SK-N-SH treated with all-trans-retinoic acid at 6 μM for 48 hours (cell line): Measurements from ENCODE around the gene FAM124B.

Source experiments
- ATAC-seq: fragments of 200-7000 bp; cut with Tn5 transposase; 3 replicates; pipeline ENCODE4 v1.9.1; 2020; ENCODE audit warnings: mild to moderate bottlenecking, moderate library complexity
- ARNTL ChIP-seq: fragments of 450-650 bp; formaldehyde crosslinking; IDR thresholded peaks from 2 replicates; pipeline ENCODE4 v1.5.0; 2020; ENCODE audit warnings: low read depth, mild to moderate bottlenecking, moderate library complexity, borderline replicate concordance
- BACH2 ChIP-seq: fragments of 250-450 bp; sonication (Bioruptor Pico); IDR thresholded peaks from 2 replicates; pipeline ENCODE4 v1.9.0; 2021; ENCODE audit warnings: mild to moderate bottlenecking, borderline replicate concordance
- CREB5 ChIP-seq: fragments of 250-450 bp; sonication (Bioruptor Pico); IDR thresholded peaks from 2 replicates; pipeline ENCODE4 v1.5.1; 2020; ENCODE audit warnings: low read depth, mild to moderate bottlenecking, moderate library complexity
- CSRNP3 ChIP-seq: fragments of 250-450 bp; sonication (Bioruptor Pico); IDR thresholded peaks from 2 replicates; pipeline ENCODE4 v1.5.1; 2021; ENCODE audit warnings: mild to moderate bottlenecking, moderate library complexity
- ESRRG ChIP-seq: fragments of 250-450 bp; sonication (Bioruptor Pico); IDR thresholded peaks from 2 replicates; pipeline ENCODE4 v1.6.1; 2021; ENCODE audit warnings: mild to moderate bottlenecking
- GLIS3 ChIP-seq: fragments of 250-450 bp; sonication (Bioruptor Pico); IDR thresholded peaks from 2 replicates; pipeline ENCODE4 v1.5.0; 2020; ENCODE audit warnings: mild to moderate bottlenecking, moderate library complexity
- ISL1 ChIP-seq: fragments of 250-450 bp; sonication (Bioruptor Pico); IDR thresholded peaks from 2 replicates; pipeline ENCODE4 v2.1.2; 2022; ENCODE audit warnings: mild to moderate bottlenecking, moderate library complexity
- OSR1 ChIP-seq: fragments of 250-450 bp; sonication (Bioruptor Pico); IDR thresholded peaks from 2 replicates; pipeline ENCODE4 v1.8.0; 2022; ENCODE audit warnings: moderate library complexity, mild to moderate bottlenecking, inconsistent platforms
- PATZ1 ChIP-seq: fragments of 250-450 bp; sonication (Bioruptor Pico); IDR thresholded peaks from 2 replicates; pipeline ENCODE4 v1.8.0; 2020; ENCODE audit warnings: mild to moderate bottlenecking, moderate library complexity, borderline replicate concordance
- POU6F1 ChIP-seq: fragments of 250-450 bp; sonication (Bioruptor Pico); IDR thresholded peaks from 2 replicates; pipeline ENCODE4 v1.8.0; 2021; ENCODE audit warnings: low read depth, mild to moderate bottlenecking, moderate library complexity, borderline replicate concordance
- PPARA ChIP-seq: fragments of 250-450 bp; sonication (Bioruptor Pico); IDR thresholded peaks from 2 replicates; pipeline ENCODE4 v1.5.0; 2020; ENCODE audit warnings: mild to moderate bottlenecking, borderline replicate concordance
- RARB ChIP-seq: fragments of 250-450 bp; sonication (Bioruptor Pico); IDR thresholded peaks from 2 replicates; pipeline ENCODE4 v1.8.0; 2021; ENCODE audit warnings: mild to moderate bottlenecking, moderate library complexity
- SNAI2 ChIP-seq: fragments of 250-450 bp; sonication (Bioruptor Pico); IDR thresholded peaks from 2 replicates; pipeline ENCODE4 v1.5.0; 2020; ENCODE audit warnings: mild to moderate bottlenecking, moderate library complexity
- TCF4 ChIP-seq: fragments of 250-450 bp; sonication (Bioruptor Pico); IDR thresholded peaks from 2 replicates; pipeline ENCODE4 v1.8.0; 2021; ENCODE audit warnings: mild to moderate bottlenecking, moderate library complexity, borderline replicate concordance
- TOX ChIP-seq: fragments of 250-450 bp; sonication (Bioruptor Pico); IDR thresholded peaks from 2 replicates; pipeline ENCODE4 v1.8.0; 2021; ENCODE audit warnings: mild to moderate bottlenecking, moderate library complexity, borderline replicate concordance
- TSHZ2 ChIP-seq: fragments of 250-450 bp; sonication (Bioruptor Pico); IDR thresholded peaks from 2 replicates; pipeline ENCODE4 v1.5.0; 2020; ENCODE audit warnings: mild to moderate bottlenecking, moderate library complexity
- ZC3H10 ChIP-seq: fragments of 250-450 bp; sonication (Bioruptor Pico); IDR thresholded peaks from 2 replicates; pipeline ENCODE4 v1.5.1; 2021; ENCODE audit warnings: mild to moderate bottlenecking, moderate library complexity
- ZFP3 ChIP-seq: fragments of 250-450 bp; sonication (Bioruptor Pico); IDR thresholded peaks from 2 replicates; pipeline ENCODE4 v1.5.0; 2020; ENCODE audit warnings: mild to moderate bottlenecking, moderate library complexity
- ZFP30 ChIP-seq: fragments of 450-650 bp; formaldehyde crosslinking; IDR thresholded peaks from 2 replicates; pipeline ENCODE4 v1.5.0; 2022; ENCODE audit warnings: mild to moderate bottlenecking, moderate library complexity
- ZNF70 ChIP-seq: fragments of 450-650 bp; formaldehyde crosslinking; IDR thresholded peaks from 2 replicates; pipeline ENCODE4 v1.5.0; 2020; ENCODE audit warnings: mild to moderate bottlenecking, moderate library complexity
- ZNF8 ChIP-seq: fragments of 450-650 bp; formaldehyde crosslinking; IDR thresholded peaks from 2 replicates; pipeline ENCODE4 v1.5.0; 2020; ENCODE audit warnings: mild to moderate bottlenecking, moderate library complexity

The FAM124B gene

GRCh38 chr2:224407241-224407701 is 5.4 kb upstream of the FAM124B start:
- ATAC-seq: no peak
- TF ChIP-seq ZFP30 (CRISPR knock-in tag): no peak
- TF ChIP-seq GLIS3 (CRISPR knock-in tag): no peak
- no peak for TF ChIP-seq TOX (CRISPR knock-in tag)
- no peak for TF ChIP-seq ZC3H10 (CRISPR knock-in tag)
- no peak for TF ChIP-seq ZNF8 (CRISPR knock-in tag)
- TF ChIP-seq PPARA: no peak
- no peak for TF ChIP-seq POU6F1 (CRISPR knock-in tag)
- TF ChIP-seq RARB (CRISPR knock-in tag): no peak
- TF ChIP-seq PATZ1 (CRISPR knock-in tag): no peak
- no peak for TF ChIP-seq SNAI2
- no peak for TF ChIP-seq ZFP3 (CRISPR knock-in tag)
- TF ChIP-seq CREB5 (CRISPR knock-in tag): no peak
- no peak for TF ChIP-seq TSHZ2
- TF ChIP-seq ARNTL (CRISPR knock-in tag): no peak
- no peak for TF ChIP-seq OSR1 (CRISPR knock-in tag)
- no peak for TF ChIP-seq ISL1 (CRISPR knock-in tag)
- TF ChIP-seq CSRNP3 (CRISPR knock-in tag): no peak

- no peak for ATAC-seq
- TF ChIP-seq BACH2: no peak
- TF ChIP-seq ZFP30 (CRISPR knock-in tag): no peak
- TF ChIP-seq OSR1 (CRISPR knock-in tag): no peak
- TF ChIP-seq ESRRG (CRISPR knock-in tag): no peak
- TF ChIP-seq CSRNP3 (CRISPR knock-in tag): no peak
- no peak for TF ChIP-seq PATZ1 (CRISPR knock-in tag)
- TF ChIP-seq ZNF70 (CRISPR knock-in tag): no peak
- TF ChIP-seq ZNF8 (CRISPR knock-in tag): no peak
- no peak for TF ChIP-seq POU6F1 (CRISPR knock-in tag)
- TF ChIP-seq RARB (CRISPR knock-in tag): no peak
- no peak for TF ChIP-seq ARNTL (CRISPR knock-in tag)
- no peak for TF ChIP-seq TSHZ2
- TF ChIP-seq ISL1 (CRISPR knock-in tag): no peak
- TF ChIP-seq TCF4 (CRISPR knock-in tag): no peak
These were observed 4.0 kb upstream of the FAM124B start for GRCh38 chr2:224405841-224406370.
